HEK293 (cell line): ENCODE results near the gene PNLIP.

Experiments
- CTCF ChIA-PET: fragments of 350-600 bp; formaldehyde crosslinking; extraction: SDS; loops from one replicate; lab custom pipeline; 2021; ENCODE audit warnings: antibody characterized with exemption; lab: Yijun Ruan, JAX
- POLR2A ChIA-PET: fragments of 300-600 bp; formaldehyde crosslinking; extraction: SDS; loops from one replicate; lab custom pipeline; 2020; ENCODE audit warnings: antibody characterized with exemption, inconsistent platforms; lab: Yijun Ruan, JAX
- H3K27ac ChIP-seq: fragments of 200-500 bp; sonication (Bioruptor generic); 2 replicates; pipeline ENCODE4 v1.5.1; 2014; ENCODE audit warnings: low read depth, low read length, control low read depth, inconsistent platforms; ENCODE audit errors: extremely low read depth
- H3K36me3 ChIP-seq, 2 experiments: fragments of 200-500 bp in 1 of 2; sonication (Bioruptor generic) in 1 of 2; 1 replicate in 1 of 2; 2 replicates in 1 of 2; pipeline ENCODE4 v1.5.1; 2014 to 2017; ENCODE audit warnings: inconsistent platforms in 2 of 2, low read length in 2 of 2; ENCODE audit not compliant: control insufficient read depth in 2 of 2, insufficient read depth in 1 of 2
- H3K4me1 ChIP-seq: fragments of 200-500 bp; sonication (Bioruptor generic); 2 replicates; pipeline ENCODE4 v1.5.1; 2014; ENCODE audit warnings: mild to moderate bottlenecking, low read length, inconsistent platforms; ENCODE audit not compliant: control insufficient read depth, insufficient read depth
- H3K4me3 ChIP-seq: 2 replicates; pipeline ENCODE4 v1.5.1; 2011; ENCODE audit warnings: low read depth, mild to moderate bottlenecking, control low read depth, low read length, moderate library complexity
- H3K9me3 ChIP-seq: fragments of 200-500 bp; sonication (Bioruptor generic); 2 replicates; pipeline ENCODE4 v1.5.1; 2014; ENCODE audit warnings: low read depth, low read length, inconsistent platforms; ENCODE audit not compliant: control insufficient read depth, insufficient read depth
- TRIM28 ChIP-seq: IDR thresholded peaks from 2 replicates; pipeline ENCODE4 v1.6.1; 2011; ENCODE audit warnings: low read length, control low read depth, borderline replicate concordance
- ZNF2 ChIP-seq: fragments of 450-650 bp; formaldehyde crosslinking; IDR thresholded peaks from 2 replicates; pipeline ENCODE4 v1.5.1; 2016; ENCODE audit warnings: missing biosample characterization, missing genetic modification characterization
- ZNF202 ChIP-seq: fragments of 450-650 bp; formaldehyde crosslinking; IDR thresholded peaks from 2 replicates; pipeline ENCODE4 v1.5.1; 2016; ENCODE audit warnings: missing biosample characterization, missing genetic modification characterization, borderline replicate concordance
- ZNF37A ChIP-seq: fragments of 450-650 bp; IDR thresholded peaks from 2 replicates; pipeline ENCODE4 v1.5.1; 2018; ENCODE audit warnings: missing biosample characterization, missing genetic modification characterization
- ZNF404 ChIP-seq: fragments of 450-650 bp; formaldehyde crosslinking; IDR thresholded peaks from 2 replicates; pipeline ENCODE4 v1.5.1; 2017; ENCODE audit warnings: missing biosample characterization, missing genetic modification characterization
- ZNF792 ChIP-seq: fragments of 450-650 bp; formaldehyde crosslinking; IDR thresholded peaks from 2 replicates; pipeline ENCODE4 v1.5.1; 2016; ENCODE audit warnings: missing biosample characterization, missing genetic modification characterization
- TF ChIP-seq, protein P1 (sequence below): fragments of 450-650 bp; formaldehyde crosslinking; IDR thresholded peaks from 2 replicates; pipeline ENCODE4 v1.5.1; 2016; ENCODE audit warnings: missing biosample characterization, missing genetic modification characterization
- TF ChIP-seq, protein P2 (sequence below): fragments of 450-650 bp; formaldehyde crosslinking; IDR thresholded peaks from 2 replicates; pipeline ENCODE4 v1.5.1; 2016; ENCODE audit warnings: missing biosample characterization, missing genetic modification characterization
- TF ChIP-seq, protein P3 (sequence below): fragments of 450-650 bp; formaldehyde crosslinking; IDR thresholded peaks from 2 replicates; pipeline ENCODE4 v1.5.1; 2017; ENCODE audit warnings: missing biosample characterization, missing genetic modification characterization
- TF ChIP-seq, protein P4 (sequence below): fragments of 450-650 bp; formaldehyde crosslinking; IDR thresholded peaks from 2 replicates; pipeline ENCODE4 v1.5.1; 2016; ENCODE audit warnings: missing biosample characterization, missing genetic modification characterization
- TF ChIP-seq, protein P5 (sequence below): fragments of 450-650 bp; IDR thresholded peaks from 2 replicates; pipeline ENCODE4 v1.5.1; 2018; ENCODE audit warnings: missing biosample characterization, mild to moderate bottlenecking, missing genetic modification characterization

PNLIP gene

DNA sequence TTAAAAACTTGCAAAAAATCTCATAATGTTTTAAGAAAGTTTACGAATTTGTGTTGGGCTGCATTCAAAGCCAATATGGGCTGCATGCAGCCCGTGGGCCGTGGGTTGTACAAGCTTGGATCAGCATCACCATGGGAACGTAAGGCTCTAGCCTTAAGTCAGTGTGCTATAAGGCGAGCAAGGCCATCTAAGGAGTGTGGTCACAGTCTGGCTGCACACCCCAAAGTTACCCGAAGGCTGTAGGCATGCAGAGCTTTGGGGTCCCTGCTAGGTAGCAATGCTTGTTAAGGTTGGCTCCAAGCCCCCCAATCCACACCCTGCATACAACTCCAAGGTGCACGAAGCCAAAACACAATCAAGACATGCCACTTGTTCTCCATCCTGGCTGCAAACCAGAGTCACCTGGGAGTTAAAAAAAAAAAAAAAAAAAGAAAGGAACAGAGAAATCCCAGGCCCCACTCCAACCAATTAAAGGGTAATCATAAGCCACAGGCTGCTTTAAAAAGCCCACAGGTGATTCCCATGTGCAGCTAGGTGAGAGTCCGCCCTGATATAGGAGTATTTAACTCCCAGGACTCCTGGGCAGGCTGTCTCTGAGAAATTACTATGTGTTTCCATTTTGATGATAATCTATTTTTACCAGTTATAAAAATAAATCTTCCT lies 66.5 kb downstream of the PNLIP start:
- Histone ChIP-seq H3K27ac (no peak overlapping the region), H3K36me3 (no peaks in the 10 kb centered on the region), H3K9me3 (no peaks in the 10 kb centered on the region), H3K4me1 (no peaks in the 10 kb centered on the region), H3K4me3 (no peak overlapping the region)
- ChIA-PET CTCF (interaction anchor here (0.6 to 0.8 kb wide), 2 partner anchors 15 to 20 kb away, joined by 3 read pairs; no protein-coding TSS in a partner anchor), POLR2A (interaction anchor here (0.5 kb wide), 1 partner anchor 48 kb away, joined by 4 read pairs; no protein-coding TSS in a partner anchor)
- TF ChIP-seq ZNF792 (tag by site-specific recombination) (no peak), ZNF2 (tag by site-specific recombination) (no peak)
- TF ChIP-seq, protein P1, sequence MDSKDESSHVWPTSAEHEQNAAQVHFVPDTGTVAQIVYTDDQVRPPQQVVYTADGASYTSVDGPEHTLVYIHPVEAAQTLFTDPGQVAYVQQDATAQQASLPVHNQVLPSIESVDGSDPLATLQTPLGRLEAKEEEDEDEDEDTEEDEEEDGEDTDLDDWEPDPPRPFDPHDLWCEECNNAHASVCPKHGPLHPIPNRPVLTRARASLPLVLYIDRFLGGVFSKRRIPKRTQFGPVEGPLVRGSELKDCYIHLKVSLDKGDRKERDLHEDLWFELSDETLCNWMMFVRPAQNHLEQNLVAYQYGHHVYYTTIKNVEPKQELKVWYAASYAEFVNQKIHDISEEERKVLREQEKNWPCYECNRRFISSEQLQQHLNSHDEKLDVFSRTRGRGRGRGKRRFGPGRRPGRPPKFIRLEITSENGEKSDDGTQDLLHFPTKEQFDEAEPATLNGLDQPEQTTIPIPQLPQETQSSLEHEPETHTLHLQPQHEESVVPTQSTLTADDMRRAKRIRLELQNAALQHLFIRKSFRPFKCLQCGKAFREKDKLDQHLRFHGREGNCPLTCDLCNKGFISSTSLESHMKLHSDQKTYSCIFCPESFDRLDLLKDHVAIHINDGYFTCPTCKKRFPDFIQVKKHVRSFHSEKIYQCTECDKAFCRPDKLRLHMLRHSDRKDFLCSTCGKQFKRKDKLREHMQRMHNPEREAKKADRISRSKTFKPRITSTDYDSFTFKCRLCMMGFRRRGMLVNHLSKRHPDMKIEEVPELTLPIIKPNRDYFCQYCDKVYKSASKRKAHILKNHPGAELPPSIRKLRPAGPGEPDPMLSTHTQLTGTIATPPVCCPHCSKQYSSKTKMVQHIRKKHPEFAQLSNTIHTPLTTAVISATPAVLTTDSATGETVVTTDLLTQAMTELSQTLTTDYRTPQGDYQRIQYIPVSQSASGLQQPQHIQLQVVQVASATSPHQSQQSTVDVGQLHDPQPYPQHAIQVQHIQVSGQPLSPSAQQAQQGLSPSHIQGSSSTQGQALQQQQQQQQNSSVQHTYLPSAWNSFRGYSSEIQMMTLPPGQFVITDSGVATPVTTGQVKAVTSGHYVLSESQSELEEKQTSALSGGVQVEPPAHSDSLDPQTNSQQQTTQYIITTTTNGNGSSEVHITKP (tag by site-specific recombination): no peak

DNA sequence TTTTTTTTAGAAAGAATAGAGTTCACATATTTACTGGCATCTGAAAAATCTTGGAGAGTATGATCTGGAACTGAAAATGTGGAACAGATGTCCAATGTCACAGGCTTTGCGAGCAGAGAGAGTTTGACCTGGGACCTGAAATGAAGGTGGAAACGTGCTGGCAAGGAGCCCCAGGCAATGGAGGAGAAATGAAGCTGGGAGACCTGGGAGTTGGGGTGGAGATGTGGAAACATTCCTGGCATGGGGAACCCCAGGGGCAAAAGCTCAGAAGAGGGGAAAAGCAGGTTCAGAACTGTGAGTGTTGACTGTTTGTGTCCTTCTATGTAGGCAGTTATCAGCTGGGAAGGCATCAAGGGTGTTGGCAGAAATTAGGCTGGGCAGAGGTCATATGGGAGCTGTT lies 67.7 kb downstream of the PNLIP start:
- no peaks in the 10 kb centered on the region for H3K36me3 ChIP-seq
- CTCF ChIA-PET: interaction anchor here (0.7 to 1.0 kb wide), 2 partner anchors 13 to 562 kb away, joined by 3 read pairs; no protein-coding TSS in a partner anchor
- no peak overlapping the region for H3K4me3 ChIP-seq
- H3K4me1 ChIP-seq: no peaks in the 10 kb centered on the region
- POLR2A ChIA-PET: no interaction called here
- TF ChIP-seq, protein P2, sequence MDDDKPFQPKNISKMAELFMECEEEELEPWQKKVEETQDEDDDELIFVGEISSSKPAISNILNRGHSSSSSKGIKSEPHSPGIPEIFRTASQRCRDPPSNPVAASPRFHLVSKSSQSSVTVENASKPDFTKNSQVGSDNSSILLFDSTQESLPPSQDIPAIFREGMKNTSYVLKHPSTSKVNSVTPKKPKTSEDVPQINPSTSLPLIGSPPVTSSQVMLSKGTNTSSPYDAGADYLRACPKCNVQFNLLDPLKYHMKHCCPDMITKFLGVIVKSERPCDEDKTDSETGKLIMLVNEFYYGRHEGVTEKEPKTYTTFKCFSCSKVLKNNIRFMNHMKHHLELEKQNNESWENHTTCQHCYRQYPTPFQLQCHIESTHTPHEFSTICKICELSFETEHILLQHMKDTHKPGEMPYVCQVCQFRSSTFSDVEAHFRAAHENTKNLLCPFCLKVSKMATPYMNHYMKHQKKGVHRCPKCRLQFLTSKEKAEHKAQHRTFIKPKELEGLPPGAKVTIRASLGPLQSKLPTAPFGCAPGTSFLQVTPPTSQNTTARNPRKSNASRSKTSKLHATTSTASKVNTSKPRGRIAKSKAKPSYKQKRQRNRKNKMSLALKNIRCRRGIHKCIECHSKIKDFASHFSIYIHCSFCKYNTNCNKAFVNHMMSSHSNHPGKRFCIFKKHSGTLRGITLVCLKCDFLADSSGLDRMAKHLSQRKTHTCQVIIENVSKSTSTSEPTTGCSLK (tag by site-specific recombination): no peak
- TF ChIP-seq TRIM28 (no peak), ZNF37A (tag by site-specific recombination) (no peak), ZNF202 (no peak), ZNF404 (tag by site-specific recombination) (no peak)
- TF ChIP-seq, protein P3, sequence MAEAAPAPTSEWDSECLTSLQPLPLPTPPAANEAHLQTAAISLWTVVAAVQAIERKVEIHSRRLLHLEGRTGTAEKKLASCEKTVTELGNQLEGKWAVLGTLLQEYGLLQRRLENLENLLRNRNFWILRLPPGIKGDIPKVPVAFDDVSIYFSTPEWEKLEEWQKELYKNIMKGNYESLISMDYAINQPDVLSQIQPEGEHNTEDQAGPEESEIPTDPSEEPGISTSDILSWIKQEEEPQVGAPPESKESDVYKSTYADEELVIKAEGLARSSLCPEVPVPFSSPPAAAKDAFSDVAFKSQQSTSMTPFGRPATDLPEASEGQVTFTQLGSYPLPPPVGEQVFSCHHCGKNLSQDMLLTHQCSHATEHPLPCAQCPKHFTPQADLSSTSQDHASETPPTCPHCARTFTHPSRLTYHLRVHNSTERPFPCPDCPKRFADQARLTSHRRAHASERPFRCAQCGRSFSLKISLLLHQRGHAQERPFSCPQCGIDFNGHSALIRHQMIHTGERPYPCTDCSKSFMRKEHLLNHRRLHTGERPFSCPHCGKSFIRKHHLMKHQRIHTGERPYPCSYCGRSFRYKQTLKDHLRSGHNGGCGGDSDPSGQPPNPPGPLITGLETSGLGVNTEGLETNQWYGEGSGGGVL: no peak
- TF ChIP-seq, protein P4, sequence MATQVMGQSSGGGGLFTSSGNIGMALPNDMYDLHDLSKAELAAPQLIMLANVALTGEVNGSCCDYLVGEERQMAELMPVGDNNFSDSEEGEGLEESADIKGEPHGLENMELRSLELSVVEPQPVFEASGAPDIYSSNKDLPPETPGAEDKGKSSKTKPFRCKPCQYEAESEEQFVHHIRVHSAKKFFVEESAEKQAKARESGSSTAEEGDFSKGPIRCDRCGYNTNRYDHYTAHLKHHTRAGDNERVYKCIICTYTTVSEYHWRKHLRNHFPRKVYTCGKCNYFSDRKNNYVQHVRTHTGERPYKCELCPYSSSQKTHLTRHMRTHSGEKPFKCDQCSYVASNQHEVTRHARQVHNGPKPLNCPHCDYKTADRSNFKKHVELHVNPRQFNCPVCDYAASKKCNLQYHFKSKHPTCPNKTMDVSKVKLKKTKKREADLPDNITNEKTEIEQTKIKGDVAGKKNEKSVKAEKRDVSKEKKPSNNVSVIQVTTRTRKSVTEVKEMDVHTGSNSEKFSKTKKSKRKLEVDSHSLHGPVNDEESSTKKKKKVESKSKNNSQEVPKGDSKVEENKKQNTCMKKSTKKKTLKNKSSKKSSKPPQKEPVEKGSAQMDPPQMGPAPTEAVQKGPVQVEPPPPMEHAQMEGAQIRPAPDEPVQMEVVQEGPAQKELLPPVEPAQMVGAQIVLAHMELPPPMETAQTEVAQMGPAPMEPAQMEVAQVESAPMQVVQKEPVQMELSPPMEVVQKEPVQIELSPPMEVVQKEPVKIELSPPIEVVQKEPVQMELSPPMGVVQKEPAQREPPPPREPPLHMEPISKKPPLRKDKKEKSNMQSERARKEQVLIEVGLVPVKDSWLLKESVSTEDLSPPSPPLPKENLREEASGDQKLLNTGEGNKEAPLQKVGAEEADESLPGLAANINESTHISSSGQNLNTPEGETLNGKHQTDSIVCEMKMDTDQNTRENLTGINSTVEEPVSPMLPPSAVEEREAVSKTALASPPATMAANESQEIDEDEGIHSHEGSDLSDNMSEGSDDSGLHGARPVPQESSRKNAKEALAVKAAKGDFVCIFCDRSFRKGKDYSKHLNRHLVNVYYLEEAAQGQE (tag by site-specific recombination): no peak
- TF ChIP-seq, protein P5, sequence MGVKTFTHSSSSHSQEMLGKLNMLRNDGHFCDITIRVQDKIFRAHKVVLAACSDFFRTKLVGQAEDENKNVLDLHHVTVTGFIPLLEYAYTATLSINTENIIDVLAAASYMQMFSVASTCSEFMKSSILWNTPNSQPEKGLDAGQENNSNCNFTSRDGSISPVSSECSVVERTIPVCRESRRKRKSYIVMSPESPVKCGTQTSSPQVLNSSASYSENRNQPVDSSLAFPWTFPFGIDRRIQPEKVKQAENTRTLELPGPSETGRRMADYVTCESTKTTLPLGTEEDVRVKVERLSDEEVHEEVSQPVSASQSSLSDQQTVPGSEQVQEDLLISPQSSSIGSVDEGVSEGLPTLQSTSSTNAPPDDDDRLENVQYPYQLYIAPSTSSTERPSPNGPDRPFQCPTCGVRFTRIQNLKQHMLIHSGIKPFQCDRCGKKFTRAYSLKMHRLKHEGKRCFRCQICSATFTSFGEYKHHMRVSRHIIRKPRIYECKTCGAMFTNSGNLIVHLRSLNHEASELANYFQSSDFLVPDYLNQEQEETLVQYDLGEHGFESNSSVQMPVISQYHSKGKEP (tag by site-specific recombination): no peak
- H3K27ac ChIP-seq: no peak overlapping the region
- H3K9me3 ChIP-seq: no peaks in the 10 kb centered on the region
